ENCODE measurements around the gene FUCA2.

The FUCA2 gene

GRCh38 chr6:143510991-143511891 is at the start of gene FUCA2:
TSS of gene FUCA2 (minus strand) at chr6:143511720. CDS start at chr6:143511634, 86 bp downstream.
- H3K4me1 ChIP-seq (ENCODE audit: control insufficient read depth in 1 of 2, insufficient read depth in 2 of 2, low read length in 2 of 2): peaks cover 0 to 38% of the 10 kb centered on the region in 2 donors

DNA sequence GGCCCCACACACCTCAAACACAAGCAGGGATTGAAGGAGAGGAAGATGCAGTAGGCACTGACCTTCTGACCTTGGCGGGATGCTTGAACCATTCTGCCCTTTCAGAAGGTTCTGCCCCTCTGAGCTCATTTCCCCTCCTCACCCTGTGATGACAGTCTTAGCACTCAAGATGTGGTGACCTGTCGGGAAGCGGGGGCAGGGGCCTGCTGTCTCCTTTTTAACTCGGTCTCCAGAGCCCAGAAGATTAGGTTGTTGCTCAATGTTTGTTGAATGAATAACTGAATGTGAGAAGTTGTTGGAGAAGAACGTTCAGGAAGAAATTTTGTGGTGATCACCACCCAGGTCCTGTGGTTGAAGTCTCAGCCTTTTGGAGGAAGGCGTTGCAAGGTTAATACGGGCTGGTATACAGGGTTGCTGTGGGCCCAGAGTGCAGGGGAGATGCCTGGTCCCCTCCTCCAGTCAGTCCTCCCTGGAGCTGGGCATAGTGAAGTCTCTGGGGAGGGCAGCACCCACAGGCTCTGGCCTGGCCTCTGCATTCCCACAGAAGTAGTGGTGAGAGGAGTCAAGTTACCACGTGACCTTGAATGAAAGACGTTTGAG is 49.7 kb upstream of the FUCA2 start:
- H3K27me3 ChIP-seq (ENCODE audit: low read depth, low read length): no peaks in the 10 kb centered on the region
- H3K4me3 ChIP-seq (ENCODE audit: low read depth in 1 of 2, low read length in 2 of 2): no peak overlapping the region
- no peaks in the 10 kb centered on the region for H3K4me1 ChIP-seq (ENCODE audit: control insufficient read depth in 1 of 2, insufficient read depth in 2 of 2, low read length in 2 of 2)
- no peaks in the 10 kb centered on the region for H3K36me3 ChIP-seq (ENCODE audit: control insufficient read depth in 1 of 2, insufficient read depth in 2 of 2, low read length in 2 of 2)
- no peaks in the 10 kb centered on the region for H3K9me3 ChIP-seq (ENCODE audit: control insufficient read depth in 1 of 2, low read length in 2 of 2)
- H3K27ac ChIP-seq (ENCODE audit: low read length): no peak overlapping the region

More at GRCh38 chr6:143510991-143511891, at the start of gene FUCA2:
- Histone ChIP-seq H3K27ac (ENCODE audit: low read length) (peak within 1 kb of the TSS; percentile 62), H3K36me3 (ENCODE audit: control insufficient read depth in 1 of 2, insufficient read depth in 2 of 2, low read length in 2 of 2) (peaks cover 8 to 10% of the 10 kb centered on the region in 2 donors), H3K9me3 (ENCODE audit: control insufficient read depth in 1 of 2, low read length in 2 of 2) (no peaks in the 10 kb centered on the region), H3K27me3 (ENCODE audit: low read depth, low read length) (no peaks in the 10 kb centered on the region), H3K4me3 (ENCODE audit: low read depth in 1 of 2, low read length in 2 of 2) (peak within 1 kb of the TSS; percentile 73 to 82)

DNA sequence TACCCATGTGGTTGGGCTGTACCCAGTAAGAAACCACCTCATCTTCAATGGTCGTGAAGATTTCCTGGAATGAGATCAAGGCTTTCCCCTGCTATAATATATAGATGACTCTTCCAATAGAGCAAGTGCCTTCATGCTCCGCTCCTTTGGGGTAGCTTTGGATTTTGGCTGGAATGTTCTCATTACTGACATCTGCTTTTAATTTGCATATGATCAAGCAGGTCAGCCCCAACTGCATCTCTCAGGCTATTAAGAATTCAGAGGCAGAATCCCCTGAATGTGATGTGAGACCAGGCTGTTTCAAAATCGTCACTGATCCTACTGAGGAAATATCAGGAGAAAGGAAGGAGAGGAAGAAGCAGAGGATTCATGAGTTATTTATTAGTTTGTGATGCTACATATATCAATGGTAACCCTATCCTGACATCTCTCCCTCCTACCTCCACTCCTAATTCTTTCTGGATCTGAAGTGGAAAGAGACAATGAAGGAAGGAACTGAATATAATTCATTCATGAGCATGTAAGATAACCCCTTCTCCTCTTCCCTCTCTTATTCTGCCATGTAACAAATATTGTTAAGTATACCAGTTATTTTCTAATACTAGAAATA is 47.6 kb upstream of the FUCA2 start:
- no peak overlapping the region for H3K4me3 ChIP-seq (ENCODE audit: low read depth in 1 of 2, low read length in 2 of 2)
- H3K27me3 ChIP-seq (ENCODE audit: low read depth, low read length): no peaks in the 10 kb centered on the region
- H3K36me3 ChIP-seq (ENCODE audit: control insufficient read depth in 1 of 2, insufficient read depth in 2 of 2, low read length in 2 of 2): no peaks in the 10 kb centered on the region
- H3K4me1 ChIP-seq (ENCODE audit: control insufficient read depth in 1 of 2, insufficient read depth in 2 of 2, low read length in 2 of 2): no peaks in the 10 kb centered on the region
- no peaks in the 10 kb centered on the region for H3K9me3 ChIP-seq (ENCODE audit: control insufficient read depth in 1 of 2, low read length in 2 of 2)
- no peak overlapping the region for H3K27ac ChIP-seq (ENCODE audit: low read length)

- no peaks in the 10 kb centered on the region for H3K36me3 ChIP-seq (ENCODE audit: control insufficient read depth in 1 of 2, insufficient read depth in 2 of 2, low read length in 2 of 2)
- H3K27me3 ChIP-seq (ENCODE audit: low read depth, low read length): no peaks in the 10 kb centered on the region
- H3K4me1 ChIP-seq (ENCODE audit: control insufficient read depth in 1 of 2, insufficient read depth in 2 of 2, low read length in 2 of 2): no peaks in the 10 kb centered on the region
- no peak overlapping the region for H3K27ac ChIP-seq (ENCODE audit: low read length)
- H3K9me3 ChIP-seq (ENCODE audit: control insufficient read depth in 1 of 2, low read length in 2 of 2): no peaks in the 10 kb centered on the region
- no peak overlapping the region for H3K4me3 ChIP-seq (ENCODE audit: low read depth in 1 of 2, low read length in 2 of 2)
Observed at GRCh38 chr6:143556529-143556928, 45.0 kb upstream of the FUCA2 start.

GRCh38 chr6:143555582-143555981 is 44.1 kb upstream of the FUCA2 start:
- Histone ChIP-seq H3K27me3 (ENCODE audit: low read depth, low read length) (no peaks in the 10 kb centered on the region), H3K36me3 (ENCODE audit: control insufficient read depth in 1 of 2, insufficient read depth in 2 of 2, low read length in 2 of 2) (no peaks in the 10 kb centered on the region), H3K27ac (ENCODE audit: low read length) (no peak overlapping the region), H3K4me3 (ENCODE audit: low read depth in 1 of 2, low read length in 2 of 2) (no peak overlapping the region), H3K9me3 (ENCODE audit: control insufficient read depth in 1 of 2, low read length in 2 of 2) (no peaks in the 10 kb centered on the region), H3K4me1 (ENCODE audit: control insufficient read depth in 1 of 2, insufficient read depth in 2 of 2, low read length in 2 of 2) (no peaks in the 10 kb centered on the region)

DNA sequence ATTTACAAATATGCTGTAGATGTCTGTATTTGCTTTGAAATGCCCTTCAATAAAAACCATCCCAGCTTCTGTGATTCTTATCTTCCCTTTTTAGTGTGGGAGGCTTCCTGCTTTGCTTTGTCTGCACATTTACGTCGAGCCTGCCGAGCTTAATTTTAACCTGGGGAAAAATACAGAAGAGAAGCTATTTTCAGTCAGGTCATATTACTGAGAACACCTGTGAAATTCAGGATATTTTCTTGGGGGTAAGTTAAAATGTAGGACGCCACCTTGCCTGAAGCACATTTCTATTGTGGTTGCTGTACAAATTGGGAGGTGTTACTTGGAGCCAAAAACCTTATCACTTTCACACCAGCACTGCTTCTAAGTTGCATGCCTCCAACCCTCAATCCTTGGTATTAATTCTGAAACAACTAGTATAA is 43.6 kb upstream of the FUCA2 start:
- Histone ChIP-seq H3K4me1 (ENCODE audit: control insufficient read depth in 1 of 2, insufficient read depth in 2 of 2, low read length in 2 of 2) (no peaks in the 10 kb centered on the region), H3K27ac (ENCODE audit: low read length) (no peak overlapping the region), H3K9me3 (ENCODE audit: control insufficient read depth in 1 of 2, low read length in 2 of 2) (no peaks in the 10 kb centered on the region), H3K36me3 (ENCODE audit: control insufficient read depth in 1 of 2, insufficient read depth in 2 of 2, low read length in 2 of 2) (no peaks in the 10 kb centered on the region), H3K4me3 (ENCODE audit: low read depth in 1 of 2, low read length in 2 of 2) (no peak overlapping the region), H3K27me3 (ENCODE audit: low read depth, low read length) (no peaks in the 10 kb centered on the region)

DNA sequence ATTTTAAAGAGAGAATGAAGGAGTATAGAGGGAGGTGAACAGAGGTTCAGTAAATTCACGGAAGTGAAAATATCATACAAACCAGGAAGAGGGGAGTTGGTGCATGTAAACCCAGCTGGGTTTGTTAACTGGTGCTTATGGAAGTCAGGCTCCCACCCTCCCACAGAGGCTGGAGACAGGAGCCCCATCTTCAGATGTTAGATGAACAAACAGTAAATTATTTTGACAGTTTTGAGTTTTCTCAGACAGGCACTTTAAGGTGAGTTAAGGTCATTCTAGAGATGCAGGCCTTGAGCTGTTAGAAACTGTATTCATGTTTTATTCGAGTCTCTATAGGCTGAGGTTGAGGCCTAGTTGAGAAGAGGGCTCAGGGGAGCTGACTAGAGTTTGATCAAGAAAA is 41.8 kb upstream of the FUCA2 start:
- no peaks in the 10 kb centered on the region for H3K4me1 ChIP-seq (ENCODE audit: control insufficient read depth in 1 of 2, insufficient read depth in 2 of 2, low read length in 2 of 2)
- H3K9me3 ChIP-seq (ENCODE audit: control insufficient read depth in 1 of 2, low read length in 2 of 2): no peaks in the 10 kb centered on the region
- H3K27ac ChIP-seq (ENCODE audit: low read length): no peak overlapping the region
- H3K27me3 ChIP-seq (ENCODE audit: low read depth, low read length): no peaks in the 10 kb centered on the region
- no peak overlapping the region for H3K4me3 ChIP-seq (ENCODE audit: low read depth in 1 of 2, low read length in 2 of 2)
- no peaks in the 10 kb centered on the region for H3K36me3 ChIP-seq (ENCODE audit: control insufficient read depth in 1 of 2, insufficient read depth in 2 of 2, low read length in 2 of 2)

DNA sequence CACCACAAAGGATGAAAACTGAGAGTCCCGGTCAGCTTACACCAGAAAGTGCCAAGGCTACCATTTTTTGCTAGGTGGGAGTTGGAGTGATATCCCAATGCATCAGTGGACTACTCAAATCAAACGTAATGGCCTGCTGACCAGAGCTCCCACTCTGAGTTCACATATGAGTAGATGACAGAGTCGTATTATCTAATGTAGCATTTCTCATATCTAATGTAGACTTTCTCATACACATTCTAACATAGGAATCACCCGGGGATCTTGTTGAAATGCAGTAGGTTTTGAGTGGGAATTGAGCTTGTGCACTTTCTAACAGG is 38.4 kb upstream of the FUCA2 start:
- Histone ChIP-seq H3K4me3 (ENCODE audit: low read depth in 1 of 2, low read length in 2 of 2) (no peak overlapping the region), H3K36me3 (ENCODE audit: control insufficient read depth in 1 of 2, insufficient read depth in 2 of 2, low read length in 2 of 2) (no peaks in the 10 kb centered on the region), H3K4me1 (ENCODE audit: control insufficient read depth in 1 of 2, insufficient read depth in 2 of 2, low read length in 2 of 2) (no peaks in the 10 kb centered on the region)

GRCh38 chr6:143549221-143549948 is 37.9 kb upstream of the FUCA2 start:
- H3K9me3 ChIP-seq (ENCODE audit: control insufficient read depth in 1 of 2, low read length in 2 of 2): no peaks in the 10 kb centered on the region
- no peak overlapping the region for H3K4me3 ChIP-seq (ENCODE audit: low read depth in 1 of 2, low read length in 2 of 2)
- no peaks in the 10 kb centered on the region for H3K36me3 ChIP-seq (ENCODE audit: control insufficient read depth in 1 of 2, insufficient read depth in 2 of 2, low read length in 2 of 2)
- H3K27ac ChIP-seq (ENCODE audit: low read length): no peak overlapping the region
- H3K27me3 ChIP-seq (ENCODE audit: low read depth, low read length): no peaks in the 10 kb centered on the region
- H3K4me1 ChIP-seq (ENCODE audit: control insufficient read depth in 1 of 2, insufficient read depth in 2 of 2, low read length in 2 of 2): no peaks in the 10 kb centered on the region

More for the DNA sequence above, 38.4 kb upstream of the FUCA2 start:
- Histone ChIP-seq H3K9me3 (ENCODE audit: control insufficient read depth in 1 of 2, low read length in 2 of 2) (no peaks in the 10 kb centered on the region), H3K27me3 (ENCODE audit: low read depth, low read length) (no peaks in the 10 kb centered on the region), H3K27ac (ENCODE audit: low read length) (no peak overlapping the region)

GRCh38 chr6:143546599-143546998 is 35.1 kb upstream of the FUCA2 start:
- H3K36me3 ChIP-seq (ENCODE audit: control insufficient read depth in 1 of 2, insufficient read depth in 2 of 2, low read length in 2 of 2): no peaks in the 10 kb centered on the region
- H3K4me1 ChIP-seq (ENCODE audit: control insufficient read depth in 1 of 2, insufficient read depth in 2 of 2, low read length in 2 of 2): no peaks in the 10 kb centered on the region
- no peaks in the 10 kb centered on the region for H3K27me3 ChIP-seq (ENCODE audit: low read depth, low read length)
- no peaks in the 10 kb centered on the region for H3K9me3 ChIP-seq (ENCODE audit: control insufficient read depth in 1 of 2, low read length in 2 of 2)
- no peak overlapping the region for H3K27ac ChIP-seq (ENCODE audit: low read length)
- H3K4me3 ChIP-seq (ENCODE audit: low read depth in 1 of 2, low read length in 2 of 2): no peak overlapping the region

GRCh38 chr6:143545976-143546547 is 34.5 kb upstream of the FUCA2 start:
- Histone ChIP-seq H3K4me1 (ENCODE audit: control insufficient read depth in 1 of 2, insufficient read depth in 2 of 2, low read length in 2 of 2) (no peaks in the 10 kb centered on the region), H3K27ac (ENCODE audit: low read length) (peak overlapping the region; percentile 3), H3K36me3 (ENCODE audit: control insufficient read depth in 1 of 2, insufficient read depth in 2 of 2, low read length in 2 of 2) (no peaks in the 10 kb centered on the region), H3K4me3 (ENCODE audit: low read depth in 1 of 2, low read length in 2 of 2) (no peak overlapping the region), H3K27me3 (ENCODE audit: low read depth, low read length) (no peaks in the 10 kb centered on the region), H3K9me3 (ENCODE audit: control insufficient read depth in 1 of 2, low read length in 2 of 2) (no peaks in the 10 kb centered on the region)
